Suppressor macrophage treated with lipopolysaccharide for 1 hour (primary cell): ENCODE results near the gene C17orf67.

Experiments used
- DNase-seq, 3 donors: peaks; one replicate each; pipeline ENCODE4 v3.0.0-alpha.2; 2020 to 2022

The C17orf67 gene

DNA sequence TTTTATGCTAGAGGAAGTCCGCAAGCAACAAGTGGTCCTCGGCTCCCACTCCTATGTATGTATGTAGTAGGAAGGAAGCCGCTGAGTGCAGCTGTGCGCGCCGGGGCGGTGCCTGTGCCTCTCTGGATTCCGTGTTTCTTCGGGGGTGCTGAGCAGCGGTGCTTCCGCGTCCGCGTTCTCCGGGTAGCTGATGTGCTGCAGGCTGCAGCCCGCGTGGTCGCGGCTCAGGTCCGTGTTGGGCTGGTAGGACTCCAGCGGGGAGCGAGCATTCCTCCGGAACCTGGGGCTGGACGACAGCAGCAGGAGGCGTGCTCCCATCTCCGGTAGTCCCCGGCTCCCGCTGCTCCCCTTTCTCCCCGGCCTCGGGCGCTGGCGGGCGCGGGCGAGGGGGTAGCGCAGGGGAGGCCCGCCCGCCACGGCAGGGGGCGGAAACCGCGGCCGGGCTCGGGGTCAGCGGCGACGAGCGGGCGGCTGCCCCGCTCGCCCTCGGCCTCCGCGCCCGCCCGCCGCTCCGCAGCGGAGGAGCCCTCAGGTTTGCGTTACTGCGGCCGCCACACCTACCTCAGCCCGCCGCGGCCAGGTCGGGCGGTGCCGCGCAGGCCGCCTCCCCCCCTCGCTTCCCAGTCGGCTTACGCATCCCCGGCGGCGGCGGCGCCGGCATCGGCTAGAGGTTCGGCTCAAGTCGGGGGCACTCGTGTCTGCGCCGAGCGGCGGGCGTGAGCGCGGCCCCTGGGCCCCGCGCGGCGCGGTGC lies 487 bp downstream of the C17orf67 start:
- DNase-seq, result peak; percentile 44 to 72 (median 60)

DNA sequence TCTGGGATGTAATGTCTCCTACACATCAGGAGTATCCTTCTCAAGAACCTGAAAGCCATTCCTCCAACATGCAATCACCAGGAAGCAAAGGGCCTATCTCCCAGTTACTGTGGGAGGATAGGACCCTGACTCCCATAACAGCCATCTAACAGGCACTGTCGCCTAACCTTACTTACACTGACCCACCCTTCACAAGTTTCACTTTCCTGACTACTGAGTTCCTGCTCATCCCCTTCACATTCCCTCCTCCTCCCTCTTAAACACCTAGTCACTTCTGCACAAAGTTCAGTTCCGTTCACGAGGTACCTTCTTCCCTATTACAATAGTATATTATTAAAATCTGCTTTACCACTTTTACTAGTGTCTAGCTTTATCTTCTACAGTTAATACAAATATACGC lies 1.3 kb downstream of the C17orf67 start:
- peak; percentile 15 to 35 (median 32) for DNase-seq

- DNase-seq, result no peak
These were observed 2.2 kb downstream of the C17orf67 start for GRCh38 chr17:56831369-56832095.

DNA sequence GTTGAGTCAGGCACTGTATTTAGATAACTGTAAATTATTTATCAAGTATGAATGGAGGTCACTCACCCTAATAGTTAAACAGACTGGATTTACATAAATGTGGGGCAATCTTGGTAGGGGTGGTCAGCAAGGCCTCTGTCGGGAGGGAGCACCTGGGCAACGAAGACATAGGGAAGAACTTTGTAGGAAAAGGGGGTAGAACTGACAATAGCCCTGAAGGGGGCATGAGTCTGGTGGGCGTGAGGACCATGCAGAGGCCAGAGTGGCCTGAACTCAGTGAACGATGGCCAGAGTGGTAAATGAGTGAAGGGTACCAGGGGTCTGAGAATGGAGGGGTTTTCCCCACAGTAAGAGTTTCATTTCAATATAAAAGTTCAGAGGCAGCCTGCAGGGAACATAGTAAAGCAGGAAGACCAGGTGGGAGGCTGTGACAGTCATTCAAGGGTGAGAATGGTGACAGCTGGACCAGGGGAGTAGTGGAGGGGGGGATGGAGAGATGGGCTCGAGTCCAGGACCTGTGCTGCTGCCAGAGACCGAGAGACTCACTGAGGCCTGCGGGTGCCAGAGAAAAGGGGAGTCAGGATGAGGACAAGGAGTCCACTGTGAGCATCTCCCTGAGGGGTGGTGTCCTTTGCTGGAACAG lies 2.9 kb downstream of the C17orf67 start:
- no peak for DNase-seq

DNA sequence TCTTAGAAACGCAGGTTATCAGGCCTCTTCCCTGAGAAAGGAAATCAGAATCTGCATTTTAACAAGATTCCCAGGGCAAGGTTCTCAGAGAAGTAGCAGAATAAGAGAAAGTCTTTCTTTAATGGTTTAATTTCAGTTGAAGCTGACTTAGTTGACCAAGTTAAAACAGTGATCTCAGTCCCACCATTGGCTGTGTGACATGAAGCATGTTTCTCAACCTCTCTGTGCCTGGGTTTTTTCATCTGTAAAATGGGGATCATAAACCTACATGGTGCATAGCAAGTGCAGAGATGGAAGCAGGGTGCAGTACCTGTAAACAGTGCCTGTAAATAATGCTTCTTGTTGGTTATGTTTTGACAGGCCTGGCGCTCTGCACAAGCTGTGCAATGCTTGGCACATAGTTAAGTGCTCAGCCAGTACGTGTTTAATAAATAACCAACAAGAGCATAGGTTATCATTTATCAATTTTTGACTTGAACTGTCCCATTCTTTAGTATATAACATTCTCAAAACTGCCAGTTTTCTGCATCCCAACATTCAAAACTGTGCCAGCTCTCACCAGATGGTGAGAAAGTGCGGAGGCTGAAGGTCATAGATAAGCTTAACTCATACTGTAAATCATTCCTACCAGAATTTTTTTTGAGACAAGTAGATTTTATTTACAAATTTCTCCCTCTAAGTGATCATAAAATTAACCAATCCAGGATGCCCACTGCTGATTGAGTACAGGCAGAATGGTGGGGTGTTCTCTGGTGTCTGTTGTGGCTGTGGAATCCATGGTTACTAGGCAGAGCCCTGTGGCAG lies 6.9 kb downstream of the C17orf67 start:
- DNase-seq, result no peak

- DNase-seq, result no peak
These were observed 9.2 kb downstream of the C17orf67 start for GRCh38 chr17:56824503-56824902.

DNA sequence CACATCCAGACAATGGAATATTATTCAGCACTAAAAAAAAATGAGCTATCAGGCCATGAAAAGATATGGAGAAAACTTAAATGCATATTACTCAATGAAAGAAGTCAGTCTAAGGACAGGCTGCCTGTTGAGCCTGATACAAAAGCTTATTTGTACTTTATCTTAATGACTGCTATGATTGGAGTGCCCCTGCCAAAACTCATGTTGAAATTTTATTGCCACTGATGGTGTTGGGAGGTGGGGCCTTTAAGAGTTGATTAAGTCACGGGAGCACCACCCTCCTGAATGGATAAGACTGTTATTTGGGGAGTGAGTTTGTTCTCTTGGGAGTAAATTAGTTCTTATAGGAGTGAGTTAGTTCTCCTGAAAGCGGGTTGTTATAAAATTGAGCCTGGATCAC lies 9.9 kb downstream of the C17orf67 start:
- no peak for DNase-seq

GRCh38 chr17:56822725-56823124 lies 11.0 kb downstream of the C17orf67 start:
- DNase-seq, result no peak

- DNase-seq, result no peak
These were observed 11.7 kb downstream of the C17orf67 start for GRCh38 chr17:56821847-56822534.

- no peak for DNase-seq
These were observed 13.5 kb downstream of the C17orf67 start for GRCh38 chr17:56820207-56820606.

GRCh38 chr17:56819431-56820145 lies 14.1 kb downstream of the C17orf67 start:
- DNase-seq, result peak; percentile 82 to 89 (median 85)

DNA sequence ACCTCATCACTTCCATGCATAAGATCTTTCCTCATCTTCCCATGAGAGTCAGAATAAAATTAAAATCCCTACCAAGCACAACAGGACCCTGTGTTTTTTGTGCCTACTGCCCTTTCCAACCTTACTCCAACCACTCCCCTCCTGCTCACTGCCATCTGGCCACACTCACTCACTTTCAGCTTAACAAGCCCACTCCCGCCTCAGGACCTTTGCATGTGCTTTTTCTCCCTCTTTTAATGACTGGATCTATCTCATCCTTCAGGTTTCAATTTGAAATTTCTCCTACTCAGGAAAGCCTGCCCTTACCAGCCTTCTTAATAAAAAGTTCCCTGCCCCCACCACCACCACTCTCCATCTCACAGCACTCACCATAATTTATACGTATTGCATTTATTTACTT lies 14.7 kb downstream of the C17orf67 start:
- no peak for DNase-seq

DNA sequence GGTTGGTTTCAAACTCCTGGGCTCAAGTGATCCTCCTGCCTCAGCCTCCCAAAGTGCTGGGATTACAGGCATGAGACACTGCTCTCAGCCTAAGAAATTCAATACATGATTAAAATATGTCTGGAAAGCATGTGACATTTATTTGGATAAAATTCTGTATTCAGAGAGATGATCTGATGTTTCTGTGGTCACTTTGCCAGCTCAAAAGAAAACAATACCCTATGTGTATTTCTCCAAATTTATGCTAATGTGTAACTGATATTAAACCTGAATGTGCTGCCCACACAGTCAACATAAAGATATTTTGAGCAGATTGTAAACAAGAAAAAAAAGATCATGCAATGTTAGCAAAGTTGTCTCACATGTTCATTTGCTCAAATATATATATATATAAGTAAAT lies 16.7 kb downstream of the C17orf67 start:
- DNase-seq, result no peak

- no peak for DNase-seq
These were observed 18.0 kb downstream of the C17orf67 start for GRCh38 chr17:56815711-56816110.

DNA sequence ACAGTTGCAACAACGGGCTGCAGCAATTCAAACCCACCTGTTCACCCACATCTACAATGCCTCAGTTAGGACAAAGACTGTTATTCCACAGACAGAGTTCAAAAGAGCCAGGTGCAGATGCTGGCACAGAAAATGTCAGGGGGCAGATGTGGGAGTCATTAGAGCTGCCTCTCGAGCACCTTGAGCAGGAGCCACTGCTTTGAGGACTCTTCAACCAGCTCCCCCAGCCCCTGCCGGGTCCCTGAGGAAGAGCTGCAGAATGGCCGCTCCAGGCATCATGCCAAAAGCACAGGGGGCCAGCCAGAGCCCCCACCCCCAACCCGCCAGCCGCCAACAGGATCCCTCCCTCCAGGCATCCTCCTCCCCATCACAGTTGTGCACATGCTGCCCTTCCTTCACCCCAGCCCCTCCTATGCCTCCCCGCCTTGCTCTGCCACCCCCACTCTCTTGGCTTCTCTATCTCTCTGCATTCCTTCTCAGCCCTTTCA lies 20.8 kb downstream of the C17orf67 start:
- DNase-seq, result no peak

DNA sequence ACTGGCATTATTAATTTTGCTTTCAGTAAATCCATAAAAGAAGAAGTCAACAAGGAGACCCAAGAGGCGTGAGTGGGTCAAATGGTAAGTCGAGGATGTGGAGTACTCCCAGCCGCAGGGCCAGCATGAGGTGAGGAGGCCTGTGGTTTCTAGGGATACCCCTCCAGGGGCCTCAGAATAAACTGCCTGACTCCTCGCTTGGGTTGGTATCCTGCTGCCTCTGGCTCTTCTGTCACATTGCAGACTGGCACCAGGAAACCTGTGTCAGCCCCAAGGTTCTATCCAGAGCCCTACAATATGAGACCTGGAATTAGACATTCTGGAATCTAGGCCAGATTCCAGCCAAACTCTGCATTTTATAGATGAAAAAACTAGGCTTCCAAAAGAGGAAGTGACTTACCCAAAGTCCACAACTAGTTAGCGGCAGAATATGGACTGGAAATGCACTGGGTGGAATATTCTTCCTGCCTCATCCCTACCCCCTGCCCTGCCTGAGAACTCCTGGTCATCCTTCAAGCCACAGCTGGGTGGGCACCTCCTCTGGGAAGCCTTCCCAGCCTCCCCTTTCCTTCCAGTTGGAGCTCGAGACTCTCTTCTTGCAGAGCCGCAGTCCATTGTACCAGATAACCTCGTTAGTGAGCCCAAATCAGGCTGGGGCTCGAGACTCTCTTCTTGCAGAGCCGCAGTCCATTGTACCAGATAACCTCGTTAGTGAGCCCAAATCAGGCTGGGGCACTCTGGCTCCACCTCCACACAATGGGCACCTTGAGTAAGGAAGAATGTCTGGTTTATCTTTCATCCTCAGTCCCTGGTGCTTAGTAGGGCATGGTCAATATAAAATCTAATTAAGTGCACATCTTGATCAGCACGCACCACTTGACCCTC lies 22.6 kb downstream of the C17orf67 start:
- no peak for DNase-seq

DNA sequence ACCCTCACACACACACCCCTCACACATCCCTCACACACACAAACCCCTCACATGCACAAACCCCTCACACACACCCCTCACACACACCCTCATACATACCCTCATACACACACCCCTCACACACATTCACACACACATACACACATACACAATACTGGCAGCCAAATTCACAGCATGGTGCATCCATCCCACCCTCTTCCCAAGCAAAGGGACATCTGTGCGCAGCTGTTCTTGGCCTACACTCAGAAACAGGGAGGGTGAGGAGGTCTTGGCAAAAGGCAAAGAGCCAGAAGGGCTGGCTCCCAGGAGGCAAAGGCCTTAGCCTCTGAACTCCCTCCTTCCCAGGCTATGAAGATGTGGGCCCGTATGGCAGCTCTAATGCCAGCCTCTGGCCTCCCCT lies 23.4 kb downstream of the C17orf67 start:
- no peak for DNase-seq

- no peak for DNase-seq
These were observed 23.9 kb downstream of the C17orf67 start for GRCh38 chr17:56809820-56810179.

GRCh38 chr17:56809106-56809819 lies 24.5 kb downstream of the C17orf67 start:
- DNase-seq, result no peak

DNA sequence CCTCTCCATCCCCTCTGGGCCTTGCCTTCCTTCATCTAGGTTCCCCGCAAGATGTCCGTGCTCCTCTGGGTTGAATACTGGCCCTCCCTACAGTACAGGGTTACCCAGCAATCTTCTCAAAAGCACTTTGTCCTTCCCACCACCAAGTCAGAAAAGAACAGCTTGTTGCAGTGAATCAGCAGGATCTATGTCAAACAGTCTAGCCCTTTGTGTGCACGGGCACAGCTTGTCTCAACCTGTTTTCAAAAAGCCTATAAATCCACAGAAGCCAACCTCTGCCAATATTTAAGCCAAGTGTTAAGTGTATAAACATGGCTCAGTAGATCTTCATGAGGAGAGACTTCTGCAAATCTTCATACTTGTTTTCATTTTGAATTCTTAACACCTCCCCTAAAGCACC lies 25.2 kb downstream of the C17orf67 start:
- DNase-seq, result no peak
